Neuronal stem cell (in vitro differentiated cells): ENCODE results near the gene CTF1.

ENCODE experiments used
- DNase-seq: peaks from one replicate; pipeline ENCODE4 v3.0.0-alpha.2; 2013; ENCODE audit warnings: low spot score
- H2AFZ ChIP-seq: one replicate; pipeline ENCODE4 v1.6.1; 2013; ENCODE audit warnings: mild to moderate bottlenecking, low read length, inconsistent platforms
- H2AK5ac ChIP-seq: 2 replicates; pipeline ENCODE4 v1.6.1; 2013; ENCODE audit warnings: low read depth, mild to moderate bottlenecking, inconsistent platforms, low read length, moderate library complexity, mixed read lengths
- H2BK120ac ChIP-seq: 2 replicates; pipeline ENCODE4 v1.6.1; 2013; ENCODE audit warnings: low read depth, mild to moderate bottlenecking, inconsistent platforms, low read length, moderate library complexity, mixed read lengths
- H2BK12ac ChIP-seq: one replicate; pipeline ENCODE4 v1.6.1; 2013; ENCODE audit warnings: low read length, inconsistent platforms
- H2BK15ac ChIP-seq: 2 replicates; pipeline ENCODE4 v1.6.1; 2013; ENCODE audit warnings: mild to moderate bottlenecking, low read length, inconsistent platforms, mixed read lengths
- H2BK5ac ChIP-seq: one replicate; pipeline ENCODE4 v1.6.1; 2013; ENCODE audit warnings: inconsistent platforms, mild to moderate bottlenecking, low read length, moderate library complexity
- H3K14ac ChIP-seq: one replicate; pipeline ENCODE4 v1.6.1; 2013; ENCODE audit warnings: low read length, inconsistent platforms
- H3K18ac ChIP-seq: 2 replicates; pipeline ENCODE4 v1.6.1; 2013; ENCODE audit warnings: low read length, inconsistent platforms
- H3K23ac ChIP-seq: 2 replicates; pipeline ENCODE4 v1.6.1; 2013; ENCODE audit warnings: low read depth, mild to moderate bottlenecking, mixed read lengths, low read length, inconsistent platforms; ENCODE audit not compliant: poor library complexity
- H3K27ac ChIP-seq: replicated peaks from 3 replicates; pipeline ENCODE4 v1.5.1; 2013; ENCODE audit warnings: low read length, inconsistent platforms
- H3K27me3 ChIP-seq, 3 experiments: 2 replicates each; pipeline ENCODE4 v1.6.1; 2013; ENCODE audit warnings: low read length in 3 of 3, mild to moderate bottlenecking in 2 of 3, inconsistent platforms in 1 of 3, low read depth in 1 of 3, mixed read lengths in 1 of 3, moderate library complexity in 1 of 3; ENCODE audit not compliant: control insufficient read depth in 3 of 3, insufficient read depth in 3 of 3
- H3K36me3 ChIP-seq, 2 donors: replicated peaks in 1 of 2; 2 replicates each; pipeline ENCODE4 v1.6.1; 2013; ENCODE audit warnings: low read length in 2 of 2; ENCODE audit not compliant: control insufficient read depth in 2 of 2, insufficient read depth in 2 of 2
- H3K4ac ChIP-seq: 2 replicates; pipeline ENCODE4 v1.6.1; 2013; ENCODE audit warnings: inconsistent platforms, mild to moderate bottlenecking, low read length, moderate library complexity
- H3K4me1 ChIP-seq, 2 donors: 1 replicate in 1 of 2; 2 replicates in 1 of 2; pipeline ENCODE4 v1.6.1; 2013; ENCODE audit warnings: low read length in 2 of 2, low read depth in 1 of 2; ENCODE audit not compliant: control insufficient read depth in 2 of 2, insufficient read depth in 1 of 2
- H3K4me2 ChIP-seq: one replicate; pipeline ENCODE4 v1.6.1; 2013; ENCODE audit warnings: mild to moderate bottlenecking, low read length, inconsistent platforms; ENCODE audit not compliant: insufficient read depth, poor library complexity, severe bottlenecking
- H3K4me3 ChIP-seq, 2 donors: 2 replicates each; pipeline ENCODE4 v1.5.1; 2013; ENCODE audit warnings: low read length in 2 of 2, mild to moderate bottlenecking in 2 of 2, inconsistent platforms in 1 of 2, moderate library complexity in 1 of 2
- H3K79me1 ChIP-seq: one replicate; pipeline ENCODE4 v1.6.1; 2013; ENCODE audit warnings: low read depth, mild to moderate bottlenecking, inconsistent platforms, low read length, moderate library complexity
- H3K9ac ChIP-seq: one replicate; pipeline ENCODE4 v1.6.1; 2013; ENCODE audit warnings: mild to moderate bottlenecking, low read depth, low read length, inconsistent platforms; ENCODE audit not compliant: poor library complexity
- H3K9me3 ChIP-seq, 2 donors: replicated peaks in 1 of 2; 2 replicates each; pipeline versions ENCODE3 to v1.6.1; 2013; ENCODE audit warnings: low read length in 2 of 2, mild to moderate bottlenecking in 2 of 2, inconsistent platforms in 1 of 2, low read depth in 1 of 2, mixed read lengths in 1 of 2, moderate library complexity in 1 of 2; ENCODE audit not compliant: control insufficient read depth in 2 of 2, insufficient read depth in 1 of 2
- H4K8ac ChIP-seq: one replicate; pipeline ENCODE4 v1.6.1; 2013; ENCODE audit warnings: low read depth, mild to moderate bottlenecking, inconsistent platforms, low read length, moderate library complexity
- H4K91ac ChIP-seq: one replicate; pipeline ENCODE4 v1.6.1; 2013; ENCODE audit warnings: low read length, low read depth, mild to moderate bottlenecking, inconsistent platforms; ENCODE audit not compliant: poor library complexity
- WGBS, 2 donors: extraction: QIAGEN DNeasy Blood & Tissue Kit; methylation state at CpG; one replicate each; pipeline ENCODE4 v1.1.7; 2013; ENCODE audit warnings: missing lambda C conversion rate in 2 of 2, mixed read lengths in 1 of 2; ENCODE audit not compliant: insufficient read length in 2 of 2, insufficient replicate concordance in 1 of 2; ENCODE audit errors: extremely low coverage in 2 of 2; 5-methylcytosine and 5-hydroxymethylcytosine counted together

Gene CTF1

DNA sequence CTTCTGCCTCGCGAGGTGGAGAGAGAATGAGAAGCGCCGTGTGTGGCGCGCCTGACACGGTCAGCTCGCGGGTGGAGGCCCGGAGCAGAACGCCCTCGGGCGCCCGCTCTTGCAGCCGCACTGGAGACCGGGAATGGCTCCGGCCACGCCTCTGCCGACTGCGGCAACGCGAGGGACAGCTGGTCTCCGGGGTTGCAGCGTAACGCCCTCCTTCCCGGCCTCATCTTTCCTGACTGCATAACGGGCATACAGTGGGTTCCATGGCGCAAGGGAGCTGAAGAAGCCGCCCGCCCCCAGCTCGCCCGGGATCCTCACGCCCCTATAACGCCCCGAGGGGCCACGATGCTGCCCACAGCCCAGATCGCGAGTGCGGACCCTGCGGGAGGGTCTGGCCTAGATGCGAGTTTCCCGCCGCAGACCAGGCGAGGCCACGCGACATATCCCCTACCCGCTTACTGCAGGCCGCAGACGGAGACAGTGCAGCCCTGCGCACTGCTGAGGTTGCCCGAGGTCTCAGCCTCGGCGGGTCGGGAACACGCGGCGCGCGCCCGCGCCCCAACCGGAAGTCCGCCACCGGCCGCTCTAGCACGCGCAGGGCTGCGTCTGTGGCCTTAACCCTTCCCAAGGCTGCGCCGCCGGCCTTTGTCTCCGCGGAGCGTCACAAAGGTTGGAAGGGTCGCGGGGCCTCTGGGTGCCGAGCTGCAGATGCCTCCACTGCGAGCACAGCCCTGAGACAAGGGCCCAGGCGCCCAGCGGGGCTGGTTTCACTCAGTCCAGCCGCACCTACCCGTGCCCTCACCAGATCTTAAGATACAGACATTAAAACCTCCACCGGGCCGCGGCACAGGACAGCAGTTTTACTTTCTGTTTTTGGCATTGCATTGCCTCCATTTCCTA is 21.3 kb upstream of the CTF1 start:
- Histone ChIP-seq H3K36me3 (peaks cover 6 to 17% of the 10 kb centered on the region in 2 donors), H3K18ac (peak overlapping the region; percentile 99), H2BK15ac (no peak overlapping the region), H2AFZ (peak overlapping the region; percentile 91), H3K4me2 (peak overlapping the region; percentile 85), H3K4me3 (peak overlapping the region; percentile 92 to 94), H3K27me3 (no peaks in the 10 kb centered on the region), H2BK5ac (peak overlapping the region; percentile 62), H2AK5ac (peak overlapping the region; percentile 93), H3K27ac (peak overlapping the region; percentile 89), H3K4ac (no peak overlapping the region), H3K23ac (peak overlapping the region; percentile 99), H4K91ac (no peak overlapping the region), H4K8ac (no peak overlapping the region), H2BK12ac (peak overlapping the region; percentile 87), H3K79me1 (no peaks in the 10 kb centered on the region), H3K14ac (peak overlapping the region; percentile 97), H3K9ac (peak overlapping the region; percentile 99), H3K4me1 (peaks cover 9 to 11% of the 10 kb centered on the region in 2 donors), H2BK120ac (no peak overlapping the region), H3K9me3 (no peaks in the 10 kb centered on the region)
- DNase-seq, result peak; percentile 87
- WGBS, 2 donors, result no CpG with 5 or more reads among the region's 85 CpGs

DNA sequence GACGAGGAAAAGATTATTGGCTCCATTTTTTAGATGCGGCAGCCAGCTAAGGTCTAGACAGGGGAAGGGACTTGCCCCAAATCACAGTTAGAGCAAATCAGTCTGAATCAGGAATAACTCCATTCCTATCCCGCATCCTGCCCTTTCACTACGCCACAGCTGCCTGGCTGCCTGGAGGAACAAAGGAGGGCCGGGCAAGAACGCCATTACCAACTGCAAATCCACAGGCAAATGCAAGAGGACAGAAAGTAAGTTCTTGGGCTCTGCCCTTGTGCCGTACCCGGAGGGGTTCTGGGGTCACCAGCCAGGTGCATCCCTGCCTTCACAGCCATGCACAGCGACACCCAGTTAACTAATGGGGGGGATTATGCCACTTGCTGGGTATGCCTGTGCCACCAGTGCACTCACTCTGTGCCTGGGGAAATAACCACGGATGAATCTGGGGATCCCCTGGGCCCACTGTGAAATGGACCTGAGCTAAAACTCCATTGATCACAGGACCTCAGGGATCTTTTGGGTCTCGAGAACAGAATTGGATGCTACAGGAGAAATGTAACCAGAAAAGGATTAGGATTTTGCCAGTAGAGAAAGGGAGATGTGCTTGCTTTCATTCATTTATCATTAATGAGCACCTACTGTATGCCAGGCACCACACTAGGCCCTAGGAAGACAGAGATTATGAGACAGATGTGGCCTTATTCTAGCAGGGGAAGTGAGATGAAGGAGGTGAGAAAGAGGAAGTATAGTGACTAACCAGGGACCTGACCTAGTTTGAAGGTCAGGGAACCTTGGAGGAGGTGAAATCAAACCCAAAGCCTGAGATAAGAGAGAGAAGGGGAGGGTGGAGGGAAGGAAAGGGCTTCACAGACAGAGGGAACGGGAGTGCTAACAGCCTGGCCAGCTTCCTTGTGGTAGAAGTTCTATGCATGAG is 20.3 kb upstream of the CTF1 start:
- H3K4me3 ChIP-seq, result peak overlapping the region; percentile 92 to 94
- H3K4me1 ChIP-seq, result peaks cover 9 to 11% of the 10 kb centered on the region in 2 donors
- no peak overlapping the region for H2BK15ac ChIP-seq
- no peaks in the 10 kb centered on the region for H3K79me1 ChIP-seq
- no peak overlapping the region for H3K4ac ChIP-seq
- H2AFZ ChIP-seq, result peak overlapping the region; percentile 65
- H2BK120ac ChIP-seq, result no peak overlapping the region
- peak overlapping the region; percentile 78 for H3K9ac ChIP-seq
- H3K27me3 ChIP-seq, result no peaks in the 10 kb centered on the region
- H4K91ac ChIP-seq, result no peak overlapping the region
- peak overlapping the region; percentile 62 for H3K18ac ChIP-seq
- H2AK5ac ChIP-seq, result peak overlapping the region; percentile 33
- peak overlapping the region; percentile 67 for H3K27ac ChIP-seq
- H3K36me3 ChIP-seq, result peaks cover 6 to 26% of the 10 kb centered on the region in 2 donors
- DNase-seq, result no peak
- peak overlapping the region; percentile 78 for H4K8ac ChIP-seq
- no peak overlapping the region for H2BK5ac ChIP-seq
- peak overlapping the region; percentile 18 for H3K23ac ChIP-seq
- no CpG with 5 or more reads among the region's 12 CpGs for WGBS, 2 donors
- no peaks in the 10 kb centered on the region for H3K9me3 ChIP-seq
- no peak overlapping the region for H3K14ac ChIP-seq
- H3K4me2 ChIP-seq, result peak overlapping the region; percentile 85
- H2BK12ac ChIP-seq, result no peak overlapping the region

DNA sequence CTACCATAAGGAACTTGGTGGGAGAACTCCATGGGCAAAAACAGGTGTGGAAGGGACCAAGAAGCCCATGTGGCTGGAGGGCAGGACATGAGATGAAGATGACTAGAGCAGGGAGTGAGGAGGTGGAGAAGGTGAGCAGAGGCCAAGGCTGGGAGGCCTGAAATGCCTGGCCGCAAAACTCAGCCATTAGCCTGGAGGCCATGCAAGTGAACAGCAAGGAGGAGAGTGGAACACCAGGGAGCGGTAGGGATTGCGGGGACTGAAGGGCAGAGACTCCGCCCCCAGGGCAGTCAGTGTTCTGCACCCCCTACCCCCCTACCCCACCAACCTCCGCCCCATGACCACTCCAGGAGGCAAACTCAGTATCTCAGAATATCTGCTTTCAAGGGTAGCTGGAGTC is 19.5 kb upstream of the CTF1 start:
- H2BK5ac ChIP-seq, result no peak overlapping the region
- H3K9ac ChIP-seq, result no peak overlapping the region
- no peak overlapping the region for H3K4me2 ChIP-seq
- H2AFZ ChIP-seq, result no peak overlapping the region
- no peaks in the 10 kb centered on the region for H3K27me3 ChIP-seq
- no peak overlapping the region for H2BK12ac ChIP-seq
- peaks cover 6 to 30% of the 10 kb centered on the region in 2 donors for H3K36me3 ChIP-seq
- H3K4me1 ChIP-seq, result peaks cover 9 to 11% of the 10 kb centered on the region in 2 donors
- H3K4me3 ChIP-seq, result peak overlapping the region in 1 of 2 donors; percentile 92
- no peaks in the 10 kb centered on the region for H3K79me1 ChIP-seq
- H3K27ac ChIP-seq, result peak overlapping the region; percentile 34
- H2AK5ac ChIP-seq, result peak overlapping the region; percentile 68
- H3K23ac ChIP-seq, result no peak overlapping the region
- no peak overlapping the region for H3K4ac ChIP-seq
- H2BK120ac ChIP-seq, result no peak overlapping the region
- H3K9me3 ChIP-seq, result no peaks in the 10 kb centered on the region
- H4K8ac ChIP-seq, result no peak overlapping the region
- no peak overlapping the region for H3K14ac ChIP-seq
- no peak overlapping the region for H2BK15ac ChIP-seq
- DNase-seq, result no peak
- no peak overlapping the region for H4K91ac ChIP-seq
- H3K18ac ChIP-seq, result no peak overlapping the region
- WGBS, 2 donors, result no CpG with 5 or more reads among the region's 5 CpGs
